HEK293T (cell line): ENCODE data around the gene COMTD1.

Experiments used
- CTCF ChIA-PET: fragments of 350-600 bp; formaldehyde crosslinking; extraction: SDS; loops from one replicate; lab custom pipeline; 2021; ENCODE audit warnings: antibody characterized with exemption, inconsistent platforms; lab: Yijun Ruan, JAX
- POLR2A ChIA-PET: fragments of 350-600 bp; formaldehyde crosslinking; extraction: SDS; loops from one replicate; lab custom pipeline; 2020; ENCODE audit warnings: antibody characterized with exemption, inconsistent platforms; lab: Yijun Ruan, JAX
- DNase-seq: peaks from one replicate; pipeline ENCODE4 v3.0.0; 2012; ENCODE audit warnings: mixed read lengths; ENCODE audit errors: extremely low spot score
- ARNT ChIP-seq: fragments of 450-650 bp; IDR thresholded peaks from 2 replicates; pipeline ENCODE4 v1.6.1; 2017; ENCODE audit warnings: mild to moderate bottlenecking
- BHLHE40 ChIP-seq: fragments of 450-650 bp; IDR thresholded peaks from 2 replicates; pipeline ENCODE4 v1.6.1; 2016; ENCODE audit warnings: mild to moderate bottlenecking, moderate library complexity, borderline replicate concordance
- CTBP1 ChIP-seq: fragments of 450-650 bp; IDR thresholded peaks from 2 replicates; pipeline ENCODE4 v1.6.1; 2016; ENCODE audit warnings: borderline replicate concordance
- ELF4 ChIP-seq: fragments of 450-650 bp; IDR thresholded peaks from 2 replicates; pipeline ENCODE4 v1.6.1; 2017; ENCODE audit warnings: antibody characterized with exemption
- FOXA1 ChIP-seq: fragments of 450-650 bp; IDR thresholded peaks from 2 replicates; pipeline ENCODE4 v1.6.1; 2016; ENCODE audit warnings: mild to moderate bottlenecking
- FOXK2 ChIP-seq: fragments of 450-650 bp; IDR thresholded peaks from 2 replicates; pipeline ENCODE4 v1.6.1; 2016; ENCODE audit warnings: mild to moderate bottlenecking
- FOXM1 ChIP-seq: fragments of 450-650 bp; IDR thresholded peaks from 2 replicates; pipeline ENCODE4 v1.6.1; 2017; ENCODE audit warnings: mild to moderate bottlenecking, borderline replicate concordance
- L3MBTL2 ChIP-seq: fragments of 450-650 bp; conservative IDR thresholded peaks from 2 replicates; pipeline ENCODE4 v1.6.1; 2016; ENCODE audit warnings: mild to moderate bottlenecking
- LEF1 ChIP-seq: fragments of 450-650 bp; IDR thresholded peaks from 2 replicates; pipeline ENCODE4 v1.6.1; 2017; ENCODE audit warnings: mild to moderate bottlenecking, borderline replicate concordance
- NFRKB ChIP-seq: fragments of 450-650 bp; IDR thresholded peaks from 2 replicates; pipeline ENCODE4 v1.6.1; 2016; ENCODE audit warnings: mild to moderate bottlenecking, moderate library complexity
- SUZ12 ChIP-seq: fragments of 450-650 bp; IDR thresholded peaks from 2 replicates; pipeline ENCODE4 v1.6.1; 2016; ENCODE audit warnings: mild to moderate bottlenecking
- TARDBP ChIP-seq: fragments of 450-650 bp; IDR thresholded peaks from 2 replicates; pipeline ENCODE4 v1.6.1; 2016
- ZNF384 ChIP-seq: fragments of 450-650 bp; IDR thresholded peaks from 2 replicates; pipeline ENCODE4 v1.6.1; 2016
- TF ChIP-seq, protein P1 (sequence below): fragments of 450-650 bp; IDR thresholded peaks from 2 replicates; pipeline ENCODE4 v1.6.1; 2016

Gene COMTD1

DNA sequence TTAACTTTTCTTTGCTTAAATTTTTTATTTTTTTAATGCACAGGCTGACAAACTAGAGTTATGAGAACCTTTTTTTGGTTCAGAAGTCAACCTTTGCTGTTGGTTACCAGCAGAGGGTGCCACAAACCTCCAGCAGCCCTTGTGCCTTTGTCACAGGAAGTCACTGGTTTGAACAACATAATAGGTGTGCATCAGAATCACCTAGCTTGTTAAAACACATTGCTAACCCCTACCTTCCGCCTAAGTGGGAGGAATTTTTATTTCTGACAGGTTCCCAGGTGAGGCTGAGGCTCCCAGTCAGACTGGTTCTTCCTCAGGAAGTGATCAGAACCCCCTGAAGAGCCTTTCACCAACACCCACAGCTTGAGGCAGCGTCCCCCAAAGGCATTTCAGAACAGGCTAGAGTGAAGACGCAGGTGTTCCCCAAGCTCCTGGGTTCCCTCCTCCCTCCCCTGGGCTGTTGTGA, 47.8 kb downstream of the COMTD1 start:
- ChIA-PET POLR2A (interaction anchor here (0.8 to 1.0 kb wide), 3 partner anchors 23 to 107 kb away, joined by 3 to 5 read pairs (median 4); no protein-coding TSS in a partner anchor), CTCF (interaction anchor here (0.7 to 1.9 kb wide), 8 partner anchors 12 to 76 kb away, joined by 3 to 13 read pairs (median 5); partner anchors contain the start of genes COMTD1 and SAMD8)
- TF ChIP-seq CTBP1 (no peak), SUZ12 (no peak), TARDBP (no peak), LEF1 (no peak), NFRKB (no peak), L3MBTL2 (no peak), ELF4 (no peak), ARNT (no peak), BHLHE40 (no peak), FOXK2 (no peak), FOXM1 (no peak), ZNF384 (no peak; the same call in 1 of the 2 replicates)
- TF ChIP-seq, protein P1, sequence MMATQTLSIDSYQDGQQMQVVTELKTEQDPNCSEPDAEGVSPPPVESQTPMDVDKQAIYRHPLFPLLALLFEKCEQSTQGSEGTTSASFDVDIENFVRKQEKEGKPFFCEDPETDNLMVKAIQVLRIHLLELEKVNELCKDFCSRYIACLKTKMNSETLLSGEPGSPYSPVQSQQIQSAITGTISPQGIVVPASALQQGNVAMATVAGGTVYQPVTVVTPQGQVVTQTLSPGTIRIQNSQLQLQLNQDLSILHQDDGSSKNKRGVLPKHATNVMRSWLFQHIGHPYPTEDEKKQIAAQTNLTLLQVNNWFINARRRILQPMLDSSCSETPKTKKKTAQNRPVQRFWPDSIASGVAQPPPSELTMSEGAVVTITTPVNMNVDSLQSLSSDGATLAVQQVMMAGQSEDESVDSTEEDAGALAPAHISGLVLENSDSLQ = no peak
- peak; percentile 69 for DNase-seq

DNA sequence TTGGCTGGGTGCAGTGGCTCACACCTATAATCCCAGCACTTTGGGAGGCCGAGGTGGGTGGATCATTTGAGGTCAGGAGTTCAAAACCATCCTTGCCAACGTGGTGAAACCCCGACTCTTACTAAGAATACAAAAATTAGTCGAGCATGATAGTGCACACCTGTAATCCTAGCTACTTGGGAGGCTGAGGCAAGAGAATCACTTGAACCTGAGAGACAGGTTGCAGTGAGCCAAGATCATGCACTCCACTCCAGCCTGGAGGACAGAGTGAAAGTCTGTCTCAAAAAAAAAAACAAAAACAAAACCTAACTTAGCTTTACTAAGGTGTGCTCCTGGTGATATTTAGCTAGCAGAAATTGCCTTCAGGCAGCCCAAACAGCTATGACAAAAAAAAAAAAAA, 49.4 kb downstream of the COMTD1 start:
- ChIA-PET CTCF (interaction anchor here (0.6 to 1.0 kb wide), 3 partner anchors 38 to 197 kb away, joined by 3 read pairs; partner anchors contain the start of gene COMTD1), POLR2A (no interaction called here)
- TF ChIP-seq, protein P1 = no peak
- TF ChIP-seq L3MBTL2 (no peak), FOXA1 (no peak), ARNT (no peak), ZNF384 (no peak), BHLHE40 (no peak), CTBP1 (no peak)
- no peak for DNase-seq
